ENCODE data around the gene ZC3H11A. TPM values are rescaled to one million over a fixed set of nuclear protein-coding genes. Genes with fewer than 3 reads are reported as not detected.
A peak's percentile ranks its signal among the peaks of the same experiment; 100 is the strongest.
"Not testable (repeated sequence)": the region's sequence is repeated elsewhere in the genome, so short reads cannot be mapped to it uniquely, and the experiment has no call there.

Gene ZC3H11A
- 100 to 1,000 TPM in 1 of 2 donors, 10 to 100 TPM in 1; 78.7 to 111 TPM for total RNA-seq

DNA sequence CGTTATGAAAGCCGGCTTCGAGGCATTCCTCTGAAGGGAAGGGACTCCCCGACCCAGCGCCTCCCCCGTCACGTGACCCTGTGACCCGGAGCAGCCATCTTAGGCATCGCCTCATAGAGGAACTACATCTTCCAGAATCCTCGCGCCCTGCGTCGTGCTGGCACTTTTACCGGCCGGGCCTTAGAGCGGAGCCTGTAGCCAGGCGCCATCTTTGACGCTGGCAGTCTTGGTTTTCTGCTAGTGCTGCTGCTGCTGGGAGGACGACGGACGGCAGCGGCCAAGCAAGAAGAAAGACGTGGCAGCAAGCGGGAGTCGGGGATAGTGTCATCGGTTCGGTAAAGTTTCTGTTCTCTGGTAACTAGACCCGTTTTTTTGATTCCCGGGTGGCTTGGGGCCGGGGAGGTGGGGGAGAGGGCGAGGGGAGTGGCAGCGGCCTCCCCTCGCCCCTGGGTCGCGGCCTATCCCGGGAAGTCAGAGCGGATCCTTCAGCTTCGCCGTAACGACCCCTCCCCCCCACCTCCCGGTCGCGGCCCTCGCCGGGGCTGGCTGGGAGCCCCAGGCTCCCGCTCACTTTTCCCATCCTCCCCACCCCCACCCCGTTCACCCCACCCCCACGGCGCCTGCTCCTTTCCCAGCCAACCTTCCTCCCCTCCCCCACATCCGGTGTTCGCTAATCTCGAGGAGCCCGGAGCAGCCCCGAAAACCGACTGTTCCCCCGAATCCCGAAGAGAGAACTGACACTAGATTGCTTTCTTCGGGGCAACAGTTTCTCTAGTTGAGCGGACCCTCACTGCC is at the start of gene ZC3H11A, which contains the start of gene ZBED6:
ZC3H11A (plus strand) TSS at position 183 of the 795 bp plus-strand sequence. CDS start 21,448 bp downstream, outside the sequence.
ZBED6 (plus strand) TSS at position 183 of the 795 bp plus-strand sequence. CDS start 1,900 bp downstream, outside the sequence.
- TF ChIP-seq, protein P1, sequence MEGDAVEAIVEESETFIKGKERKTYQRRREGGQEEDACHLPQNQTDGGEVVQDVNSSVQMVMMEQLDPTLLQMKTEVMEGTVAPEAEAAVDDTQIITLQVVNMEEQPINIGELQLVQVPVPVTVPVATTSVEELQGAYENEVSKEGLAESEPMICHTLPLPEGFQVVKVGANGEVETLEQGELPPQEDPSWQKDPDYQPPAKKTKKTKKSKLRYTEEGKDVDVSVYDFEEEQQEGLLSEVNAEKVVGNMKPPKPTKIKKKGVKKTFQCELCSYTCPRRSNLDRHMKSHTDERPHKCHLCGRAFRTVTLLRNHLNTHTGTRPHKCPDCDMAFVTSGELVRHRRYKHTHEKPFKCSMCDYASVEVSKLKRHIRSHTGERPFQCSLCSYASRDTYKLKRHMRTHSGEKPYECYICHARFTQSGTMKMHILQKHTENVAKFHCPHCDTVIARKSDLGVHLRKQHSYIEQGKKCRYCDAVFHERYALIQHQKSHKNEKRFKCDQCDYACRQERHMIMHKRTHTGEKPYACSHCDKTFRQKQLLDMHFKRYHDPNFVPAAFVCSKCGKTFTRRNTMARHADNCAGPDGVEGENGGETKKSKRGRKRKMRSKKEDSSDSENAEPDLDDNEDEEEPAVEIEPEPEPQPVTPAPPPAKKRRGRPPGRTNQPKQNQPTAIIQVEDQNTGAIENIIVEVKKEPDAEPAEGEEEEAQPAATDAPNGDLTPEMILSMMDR (IDR thresholded peaks at IDR 0.05): no peak
- H3K9me3 ChIP-seq: no peaks in the 10 kb centered on the region
- H3K27me3 ChIP-seq (replicated peaks; ENCODE audit: insufficient read depth): no peaks in the 10 kb centered on the region
- H3K36me3 ChIP-seq: no peaks in the 10 kb centered on the region
- peak within 1 kb of the TSS; percentile 77 for H3K4me3 ChIP-seq
- peaks cover 25 to 46% of the 10 kb centered on the region in 2 donors for H3K4me1 ChIP-seq (ENCODE audit: control insufficient read depth in 1 of 2, low read depth in 2 of 2)
- peak within 1 kb of the TSS; percentile 90 to 92 for H3K27ac ChIP-seq
- ATAC-seq (ENCODE audit: insufficient number of reproducible peaks, low FRiP score, low read depth) (peak; percentile 96), DNase-seq (ENCODE audit: low spot score) (peak; percentile 98)

GRCh38 chr1:203746281-203746680 is 49.1 kb upstream of the ZC3H11A start:
- peaks cover 10 to 22% of the 10 kb centered on the region in 2 donors for H3K4me1 ChIP-seq (ENCODE audit: control insufficient read depth in 1 of 2, low read depth in 2 of 2)
- no peak for ATAC-seq (ENCODE audit: insufficient number of reproducible peaks, low FRiP score, low read depth)
- no peak overlapping the region for H3K4me3 ChIP-seq
- H3K27me3 ChIP-seq (replicated peaks; ENCODE audit: insufficient read depth): no peaks in the 10 kb centered on the region
- no peaks in the 10 kb centered on the region for H3K9me3 ChIP-seq
- TF ChIP-seq, protein P1 (IDR thresholded peaks at IDR 0.05): no peak
- H3K27ac ChIP-seq: no peak overlapping the region
- no peak for DNase-seq (ENCODE audit: low spot score)
- H3K36me3 ChIP-seq: no peaks in the 10 kb centered on the region

DNA sequence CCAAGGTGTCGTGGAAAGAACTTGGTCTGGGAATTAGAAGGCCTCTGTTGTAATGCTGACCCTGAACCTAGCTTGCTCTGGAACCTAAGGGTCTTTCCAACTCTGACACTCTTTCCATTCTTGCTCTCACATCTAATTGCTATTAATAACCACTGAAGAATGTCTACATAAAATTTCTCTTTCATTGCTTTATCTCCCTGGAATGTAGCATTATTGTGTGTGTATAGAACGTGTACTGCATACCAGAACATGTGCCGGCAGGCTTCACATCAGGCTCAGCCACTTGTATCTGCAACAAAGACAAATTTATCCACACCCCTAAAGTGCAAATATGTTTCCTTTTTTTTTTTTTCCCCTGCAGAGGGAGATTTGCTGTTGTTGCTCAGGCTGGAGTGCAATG is 44.4 kb upstream of the ZC3H11A start:
- Histone ChIP-seq H3K27me3 (replicated peaks; ENCODE audit: insufficient read depth) (no peaks in the 10 kb centered on the region), H3K27ac (no peak overlapping the region), H3K4me1 (ENCODE audit: control insufficient read depth in 1 of 2, low read depth in 2 of 2) (peaks cover 0 to 7% of the 10 kb centered on the region in 2 donors), H3K9me3 (no peaks in the 10 kb centered on the region), H3K4me3 (no peak overlapping the region), H3K36me3 (no peaks in the 10 kb centered on the region)
- ATAC-seq (ENCODE audit: insufficient number of reproducible peaks, low FRiP score, low read depth): no peak
- TF ChIP-seq, protein P1 (IDR thresholded peaks at IDR 0.05): no peak
- DNase-seq (ENCODE audit: low spot score): no peak

- not testable (repeated sequence) for H3K9me3 ChIP-seq; H3K4me1 ChIP-seq (ENCODE audit: control insufficient read depth in 1 of 2, low read depth in 2 of 2); H3K27ac ChIP-seq; H3K36me3 ChIP-seq; DNase-seq (ENCODE audit: low spot score); H3K4me3 ChIP-seq; H3K27me3 ChIP-seq (replicated peaks; ENCODE audit: insufficient read depth); ATAC-seq (ENCODE audit: insufficient number of reproducible peaks, low FRiP score, low read depth)
Observed at GRCh38 chr1:203751618-203752361, 43.6 kb upstream of the ZC3H11A start.

GRCh38 chr1:203754455-203754864 is 41.0 kb upstream of the ZC3H11A start:
- Histone ChIP-seq H3K4me1 (ENCODE audit: control insufficient read depth in 1 of 2, low read depth in 2 of 2) (peaks cover 0 to 7% of the 10 kb centered on the region in 2 donors), H3K36me3 (no peaks in the 10 kb centered on the region), H3K4me3 (no peak overlapping the region), H3K9me3 (no peaks in the 10 kb centered on the region), H3K27ac (no peak overlapping the region), H3K27me3 (replicated peaks; ENCODE audit: insufficient read depth) (no peaks in the 10 kb centered on the region)
- TF ChIP-seq, protein P1 (IDR thresholded peaks at IDR 0.05): no peak
- ATAC-seq (ENCODE audit: insufficient number of reproducible peaks, low FRiP score, low read depth) (no peak), DNase-seq (ENCODE audit: low spot score) (no peak)

All from thoracic aorta (tissue), 2 donors.